HepG2 (cell line): ENCODE results near the gene AGPAT3. TPM values are rescaled to one million over a fixed set of nuclear protein-coding genes. Genes with fewer than 3 reads are reported as not detected.

Experiments
- AHR ChIP-seq: IDR thresholded peaks from 2 replicates; pipeline ENCODE4 v1.6.1; 2018; ENCODE audit warnings: missing genetic modification reagents, missing compliant biosample characterization
- CENPBD1 ChIP-seq: sonication (generic); formaldehyde crosslinking; IDR thresholded peaks from 2 replicates; pipeline ENCODE4 v1.8.0; 2022; ENCODE audit warnings: missing genetic modification reagents, low read depth, mild to moderate bottlenecking, borderline replicate concordance
- CHD2 ChIP-seq: IDR thresholded peaks from 2 replicates; pipeline ENCODE4 v1.6.1; 2011; ENCODE audit warnings: low read depth, low read length, improper control_type of control experiment
- GFI1 ChIP-seq: sonication (generic); formaldehyde crosslinking; IDR thresholded peaks from 2 replicates; pipeline ENCODE4 v1.5.0; 2020; ENCODE audit warnings: missing genetic modification reagents, mild to moderate bottlenecking, borderline replicate concordance
- GTF2F1 ChIP-seq: fragments of 150-350 bp; IDR thresholded peaks from 2 replicates; pipeline ENCODE4 v1.6.1; 2014; ENCODE audit warnings: low read length
- HNRNPH1 ChIP-seq: fragments of 200-400 bp; formaldehyde crosslinking; optimal IDR thresholded peaks from 2 replicates; pipeline ENCODE3; 2017; ENCODE audit warnings: mild to moderate bottlenecking, low read depth, low read length
- HOMEZ ChIP-seq: IDR thresholded peaks from 2 replicates; pipeline ENCODE4 v1.6.1; 2016; ENCODE audit warnings: low read depth
- KDM1A ChIP-seq: IDR thresholded peaks from 2 replicates; pipeline ENCODE4 v1.6.1; 2016; ENCODE audit warnings: missing compliant biosample characterization
- KLF9 ChIP-seq: IDR thresholded peaks from 2 replicates; pipeline ENCODE4 v1.6.1; 2016; ENCODE audit warnings: low read depth
- PPARG ChIP-seq: conservative IDR thresholded peaks from 2 replicates; pipeline ENCODE4 v1.6.1; 2016; ENCODE audit warnings: missing biosample characterization, missing genetic modification reagents
- RXRA ChIP-seq: sonication (generic); formaldehyde crosslinking; IDR thresholded peaks from 2 replicates; pipeline ENCODE4 v1.5.1; 2020; ENCODE audit warnings: missing genetic modification reagents
- SPEN ChIP-seq: sonication (generic); formaldehyde crosslinking; IDR thresholded peaks from 2 replicates; pipeline ENCODE4 v1.5.1; 2020; ENCODE audit warnings: low read depth, mild to moderate bottlenecking, missing genetic modification reagents
- XRCC5 ChIP-seq: fragments of 200-400 bp; formaldehyde crosslinking; optimal IDR thresholded peaks from 2 replicates; pipeline ENCODE3; 2017; ENCODE audit warnings: mild to moderate bottlenecking, low read length
- ZFP91 ChIP-seq: sonication (generic); formaldehyde crosslinking; IDR thresholded peaks from 2 replicates; pipeline ENCODE4 v1.9.0; 2022; ENCODE audit warnings: missing genetic modification reagents, mild to moderate bottlenecking, borderline replicate concordance
- ZNF234 ChIP-seq: sonication (generic); formaldehyde crosslinking; conservative IDR thresholded peaks from 2 replicates; pipeline ENCODE4 v1.5.1; 2020; ENCODE audit warnings: mild to moderate bottlenecking, missing genetic modification reagents
- ZNF367 ChIP-seq: sonication (generic); formaldehyde crosslinking; IDR thresholded peaks from 2 replicates; pipeline ENCODE4 v1.4.0; 2020; ENCODE audit warnings: missing genetic modification reagents, borderline replicate concordance
- ZNF460 ChIP-seq: sonication (generic); formaldehyde crosslinking; IDR thresholded peaks from 2 replicates; pipeline ENCODE4 v1.5.1; 2020; ENCODE audit warnings: missing genetic modification reagents, mild to moderate bottlenecking, borderline replicate concordance
- ZNF496 ChIP-seq: sonication (generic); formaldehyde crosslinking; IDR thresholded peaks from 2 replicates; pipeline ENCODE4 v1.8.1; 2023; ENCODE audit warnings: mild to moderate bottlenecking, moderate library complexity, missing genetic modification reagents; ENCODE audit not compliant: insufficient replicate concordance
- ZNF546 ChIP-seq: sonication (generic); formaldehyde crosslinking; conservative IDR thresholded peaks from 2 replicates; pipeline ENCODE4 v1.8.1; 2023; ENCODE audit warnings: mild to moderate bottlenecking, missing genetic modification reagents
- ZSCAN30 ChIP-seq: sonication (generic); formaldehyde crosslinking; IDR thresholded peaks from 2 replicates; pipeline ENCODE4 v1.5.0; 2020; ENCODE audit warnings: mild to moderate bottlenecking, missing genetic modification reagents
- polyA plus RNA-seq, 8 experiments: library from polyadenylated mRNA; depleted of rRNA in 3 of 8; stranded (reverse) in 7 of 8; unstranded in 1 of 8; fragments of >200 nt; fragmentation: Illumina TruSeq in 4 of 8; extraction: Trizol in 4 of 8; gene quantifications; 2 replicates each; pipeline versions ENCODE4 v1.2.1 to v1.2.3, GENCODE V29; 2011 to 2016; ENCODE audit warnings: low read depth in 4 of 8, missing spikeins in 1 of 8, mixed read lengths in 1 of 8; ENCODE audit not compliant: insufficient read depth in 1 of 8
- total RNA-seq, 5 experiments: library from RNA; depleted of rRNA; stranded (reverse); fragments of >200 nt; fragmentation: Illumina TruSeq; extraction: Trizol; gene quantifications; 2 replicates each; pipeline ENCODE4 v1.2.3, GENCODE V29; 2016; ENCODE audit warnings: low read depth in 1 of 5
- TF ChIP-seq, protein P1 (sequence below): sonication (generic); formaldehyde crosslinking; conservative IDR thresholded peaks from 2 replicates; pipeline ENCODE4 v1.4.0; 2020; ENCODE audit warnings: missing genetic modification reagents
- TF ChIP-seq, protein P2 (sequence below): sonication (generic); formaldehyde crosslinking; IDR thresholded peaks from 2 replicates; pipeline ENCODE4 v1.5.0; 2020; ENCODE audit warnings: mild to moderate bottlenecking, missing genetic modification reagents, moderate library complexity

Gene AGPAT3
- total and polyA plus RNA-seq, 2 of the 13 experiments (the other 11 are each of a cell fraction or from before 2014, with no cell fraction given): 32.2 to 54.4 TPM

GRCh38 chr21:43816611-43817071 is 48.4 kb upstream of the AGPAT3 start (continued):
- TF ChIP-seq ZFP91 (peak; percentile 25; the same call in 1 of the 2 replicates), ZNF546 (CRISPR knock-in tag) (no peak), PPARG (CRISPR knock-in tag) (0 out of 2 replicates have a peak, but pooled peaks have one; percentile 16), GFI1 (CRISPR knock-in tag) (no peak), CENPBD1 (no peak), ZNF460 (CRISPR knock-in tag) (no peak), HOMEZ (CRISPR knock-in tag) (no peak), ZSCAN30 (CRISPR knock-in tag) (no peak), XRCC5 (peak; percentile 21), AHR (CRISPR knock-in tag) (no peak), GTF2F1 (no peak), ZNF234 (CRISPR knock-in tag) (no peak), HNRNPH1 (no peak), KLF9 (CRISPR knock-in tag) (no peak), ZNF496 (no peak), CHD2 (no peak), ZNF367 (no peak), RXRA (CRISPR knock-in tag) (peak; percentile 44; the same call in 1 of the 2 replicates), KDM1A (CRISPR knock-in tag) (no peak), SPEN (CRISPR knock-in tag) (no peak)
- TF ChIP-seq, protein P1, sequence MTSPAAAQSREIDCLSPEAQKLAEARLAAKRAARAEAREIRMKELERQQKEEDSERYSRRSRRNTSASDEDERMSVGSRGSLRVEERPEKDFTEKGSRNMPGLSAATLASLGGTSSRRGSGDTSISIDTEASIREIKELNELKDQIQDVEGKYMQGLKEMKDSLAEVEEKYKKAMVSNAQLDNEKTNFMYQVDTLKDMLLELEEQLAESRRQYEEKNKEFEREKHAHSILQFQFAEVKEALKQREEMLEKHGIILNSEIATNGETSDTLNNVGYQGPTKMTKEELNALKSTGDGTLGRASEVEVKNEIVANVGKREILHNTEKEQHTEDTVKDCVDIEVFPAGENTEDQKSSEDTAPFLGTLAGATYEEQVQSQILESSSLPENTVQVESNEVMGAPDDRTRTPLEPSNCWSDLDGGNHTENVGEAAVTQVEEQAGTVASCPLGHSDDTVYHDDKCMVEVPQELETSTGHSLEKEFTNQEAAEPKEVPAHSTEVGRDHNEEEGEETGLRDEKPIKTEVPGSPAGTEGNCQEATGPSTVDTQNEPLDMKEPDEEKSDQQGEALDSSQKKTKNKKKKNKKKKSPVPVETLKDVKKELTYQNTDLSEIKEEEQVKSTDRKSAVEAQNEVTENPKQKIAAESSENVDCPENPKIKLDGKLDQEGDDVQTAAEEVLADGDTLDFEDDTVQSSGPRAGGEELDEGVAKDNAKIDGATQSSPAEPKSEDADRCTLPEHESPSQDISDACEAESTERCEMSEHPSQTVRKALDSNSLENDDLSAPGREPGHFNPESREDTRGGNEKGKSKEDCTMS: no peak
- TF ChIP-seq, protein P2, sequence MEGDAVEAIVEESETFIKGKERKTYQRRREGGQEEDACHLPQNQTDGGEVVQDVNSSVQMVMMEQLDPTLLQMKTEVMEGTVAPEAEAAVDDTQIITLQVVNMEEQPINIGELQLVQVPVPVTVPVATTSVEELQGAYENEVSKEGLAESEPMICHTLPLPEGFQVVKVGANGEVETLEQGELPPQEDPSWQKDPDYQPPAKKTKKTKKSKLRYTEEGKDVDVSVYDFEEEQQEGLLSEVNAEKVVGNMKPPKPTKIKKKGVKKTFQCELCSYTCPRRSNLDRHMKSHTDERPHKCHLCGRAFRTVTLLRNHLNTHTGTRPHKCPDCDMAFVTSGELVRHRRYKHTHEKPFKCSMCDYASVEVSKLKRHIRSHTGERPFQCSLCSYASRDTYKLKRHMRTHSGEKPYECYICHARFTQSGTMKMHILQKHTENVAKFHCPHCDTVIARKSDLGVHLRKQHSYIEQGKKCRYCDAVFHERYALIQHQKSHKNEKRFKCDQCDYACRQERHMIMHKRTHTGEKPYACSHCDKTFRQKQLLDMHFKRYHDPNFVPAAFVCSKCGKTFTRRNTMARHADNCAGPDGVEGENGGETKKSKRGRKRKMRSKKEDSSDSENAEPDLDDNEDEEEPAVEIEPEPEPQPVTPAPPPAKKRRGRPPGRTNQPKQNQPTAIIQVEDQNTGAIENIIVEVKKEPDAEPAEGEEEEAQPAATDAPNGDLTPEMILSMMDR: peak; percentile 65
- TF ChIP-seq, all 625 proteins: peak for 12
